Sigmoid colon (tissue), 4 donors: ENCODE measurements around the gene LSG1.

Experiments
- EP300 ChIP-seq, 4 donors: sonication (generic); formaldehyde crosslinking; IDR thresholded peaks; one replicate each; pipeline ENCODE4 v1.6.1; 2017; ENCODE audit warnings: antibody characterized with exemption in 4 of 4
- POLR2A ChIP-seq, 2 donors: fragments of 450-650 bp; IDR thresholded peaks; one replicate each; pipeline ENCODE4 v1.6.1; 2016; ENCODE audit warnings: antibody characterized with exemption in 2 of 2, mild to moderate bottlenecking in 2 of 2, moderate library complexity in 2 of 2
- POLR2AphosphoS5 ChIP-seq, 4 donors: sonication (generic); formaldehyde crosslinking; IDR thresholded peaks; one replicate each; pipeline ENCODE4 v1.6.1; 2017; ENCODE audit warnings: antibody characterized with exemption in 4 of 4
- TF ChIP-seq, protein P1 (sequence below), 4 experiments: fragments of 450-650 bp in 3 of 4; fragments of 200-600 bp in 1 of 4; IDR thresholded peaks; one replicate each; pipeline ENCODE4 v1.5.1; 2016 to 2019; ENCODE audit warnings: antibody characterized with exemption in 4 of 4, mild to moderate bottlenecking in 3 of 4, moderate library complexity in 2 of 4

DNA sequence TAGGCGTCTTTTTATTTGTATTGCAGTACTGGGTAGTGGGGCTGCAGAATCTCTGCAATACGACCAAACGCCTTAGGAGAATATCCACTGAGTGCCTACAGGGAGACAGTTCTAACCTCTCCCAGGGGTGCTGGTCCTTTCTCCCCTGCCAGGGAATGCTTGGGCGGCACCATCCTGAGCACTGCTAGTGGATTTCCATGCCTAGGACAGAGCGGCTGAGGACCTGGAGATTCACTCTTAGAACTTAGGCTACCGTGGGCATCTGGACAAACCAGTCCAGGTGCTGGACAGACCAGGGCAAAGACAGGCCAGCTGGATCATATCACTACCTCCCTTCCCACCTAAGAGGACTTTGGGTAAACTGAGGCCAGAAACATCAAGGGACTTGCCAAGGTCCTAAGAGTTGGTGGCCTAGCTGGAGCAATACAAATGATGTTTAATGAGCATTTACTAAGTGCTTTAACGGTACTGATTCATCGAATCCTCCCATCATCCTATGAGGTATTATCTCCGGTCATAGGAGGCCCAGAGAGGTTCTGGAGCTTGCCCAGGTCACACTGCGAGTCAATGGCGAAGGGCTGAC, 39.7 kb downstream of the LSG1 start:
- TF ChIP-seq POLR2AphosphoS5 (IDR thresholded peaks at IDR 0.05): no peak
- no peak for TF ChIP-seq POLR2A (IDR thresholded peaks at IDR 0.05)
- TF ChIP-seq, protein P1, sequence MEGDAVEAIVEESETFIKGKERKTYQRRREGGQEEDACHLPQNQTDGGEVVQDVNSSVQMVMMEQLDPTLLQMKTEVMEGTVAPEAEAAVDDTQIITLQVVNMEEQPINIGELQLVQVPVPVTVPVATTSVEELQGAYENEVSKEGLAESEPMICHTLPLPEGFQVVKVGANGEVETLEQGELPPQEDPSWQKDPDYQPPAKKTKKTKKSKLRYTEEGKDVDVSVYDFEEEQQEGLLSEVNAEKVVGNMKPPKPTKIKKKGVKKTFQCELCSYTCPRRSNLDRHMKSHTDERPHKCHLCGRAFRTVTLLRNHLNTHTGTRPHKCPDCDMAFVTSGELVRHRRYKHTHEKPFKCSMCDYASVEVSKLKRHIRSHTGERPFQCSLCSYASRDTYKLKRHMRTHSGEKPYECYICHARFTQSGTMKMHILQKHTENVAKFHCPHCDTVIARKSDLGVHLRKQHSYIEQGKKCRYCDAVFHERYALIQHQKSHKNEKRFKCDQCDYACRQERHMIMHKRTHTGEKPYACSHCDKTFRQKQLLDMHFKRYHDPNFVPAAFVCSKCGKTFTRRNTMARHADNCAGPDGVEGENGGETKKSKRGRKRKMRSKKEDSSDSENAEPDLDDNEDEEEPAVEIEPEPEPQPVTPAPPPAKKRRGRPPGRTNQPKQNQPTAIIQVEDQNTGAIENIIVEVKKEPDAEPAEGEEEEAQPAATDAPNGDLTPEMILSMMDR (IDR thresholded peaks at IDR 0.05): no peak
- no peak for TF ChIP-seq EP300 (IDR thresholded peaks at IDR 0.05)
